Measurements from ENCODE around the gene MED8.

Gene MED8, protein sequence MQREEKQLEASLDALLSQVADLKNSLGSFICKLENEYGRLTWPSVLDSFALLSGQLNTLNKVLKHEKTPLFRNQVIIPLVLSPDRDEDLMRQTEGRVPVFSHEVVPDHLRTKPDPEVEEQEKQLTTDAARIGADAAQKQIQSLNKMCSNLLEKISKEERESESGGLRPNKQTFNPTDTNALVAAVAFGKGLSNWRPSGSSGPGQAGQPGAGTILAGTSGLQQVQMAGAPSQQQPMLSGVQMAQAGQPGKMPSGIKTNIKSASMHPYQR

DNA sequence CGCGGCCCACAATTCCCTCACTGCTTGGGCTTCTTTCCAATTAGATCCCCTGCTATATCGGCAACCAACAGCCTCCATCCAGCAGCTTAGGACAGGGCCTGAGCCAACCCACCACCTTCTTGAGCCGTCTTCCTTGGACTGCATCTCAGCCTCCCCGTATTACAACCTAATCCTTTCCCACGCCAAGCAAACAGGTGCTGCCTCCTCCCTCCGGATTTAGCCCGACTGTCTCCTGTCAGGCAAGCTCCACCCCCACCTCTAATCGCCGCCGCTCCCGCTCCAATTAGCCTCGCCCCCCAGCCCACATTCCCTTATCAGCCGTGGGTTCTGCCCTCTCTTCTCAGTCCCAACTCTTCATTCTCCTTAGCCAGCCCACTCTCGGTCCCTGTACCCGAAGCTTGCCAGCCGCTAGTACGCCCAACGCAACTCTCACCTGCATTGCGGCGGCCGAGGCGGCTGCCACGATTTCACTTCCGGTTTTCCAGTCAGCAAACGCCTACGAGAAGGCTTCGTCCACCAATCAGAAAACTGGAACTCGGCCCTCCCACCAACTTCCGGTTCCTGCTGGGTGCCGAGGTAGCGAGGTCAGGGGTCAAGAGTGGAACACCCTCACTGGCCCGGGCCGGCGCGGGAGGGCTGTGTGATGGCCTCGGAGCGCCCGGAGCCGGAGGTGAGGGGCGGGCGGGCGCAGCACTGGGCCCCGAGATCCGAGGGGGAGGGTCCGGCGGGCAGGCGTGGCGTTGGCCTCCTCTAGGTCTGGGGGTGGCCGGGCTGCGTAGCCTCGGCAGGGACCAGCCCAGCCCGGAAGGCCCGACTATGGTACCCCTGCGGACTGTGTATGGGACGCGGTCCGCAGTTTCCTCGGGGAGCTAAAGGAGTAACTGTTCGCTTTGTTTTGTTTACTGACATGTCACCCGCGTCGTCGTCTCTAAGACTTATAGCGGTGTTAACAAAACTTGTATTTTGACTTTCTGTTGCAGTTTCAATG lies at the start of gene MED8, which contains the start of gene SZT2:
TSS of gene MED8 (minus strand) at position 475 of the 988 bp plus-strand sequence. CDS start at position 439, 36 bp downstream.
TSS of gene SZT2 (plus strand) at position 574 of the 988 bp plus-strand sequence. CDS start at position 644, 70 bp downstream.
- DNase-seq, result peak; percentile 87

DNA sequence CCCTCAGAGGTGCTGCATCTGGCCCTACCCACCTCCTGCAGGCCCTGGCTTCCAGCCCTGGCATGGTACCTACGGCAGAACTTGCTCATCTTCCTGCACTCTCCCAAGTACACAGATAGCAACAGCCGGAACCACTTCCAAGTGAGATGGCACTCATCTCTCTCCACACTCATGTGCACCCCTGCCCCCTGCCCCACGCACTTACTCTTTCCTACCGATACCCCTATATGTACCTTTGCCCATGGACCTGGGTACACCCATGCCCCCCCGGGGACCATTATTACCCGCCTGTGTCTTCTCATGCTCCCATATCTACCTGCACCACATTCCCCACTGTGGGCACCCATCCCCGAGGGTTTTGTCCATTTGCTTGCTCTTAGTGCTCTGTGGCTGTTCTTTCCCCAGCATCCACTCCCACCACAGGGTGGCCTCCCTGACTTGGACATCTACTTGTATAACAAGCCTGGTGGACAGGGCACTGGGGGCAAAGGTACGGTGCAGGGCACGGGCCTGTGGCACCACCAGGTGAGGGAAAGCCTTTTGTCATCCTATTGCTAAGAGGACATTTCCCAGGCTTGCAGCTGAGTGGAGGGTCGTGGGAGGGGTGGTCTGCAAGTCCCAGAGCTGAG lies 49.5 kb upstream of the MED8 start:
- no peak for DNase-seq

DNA sequence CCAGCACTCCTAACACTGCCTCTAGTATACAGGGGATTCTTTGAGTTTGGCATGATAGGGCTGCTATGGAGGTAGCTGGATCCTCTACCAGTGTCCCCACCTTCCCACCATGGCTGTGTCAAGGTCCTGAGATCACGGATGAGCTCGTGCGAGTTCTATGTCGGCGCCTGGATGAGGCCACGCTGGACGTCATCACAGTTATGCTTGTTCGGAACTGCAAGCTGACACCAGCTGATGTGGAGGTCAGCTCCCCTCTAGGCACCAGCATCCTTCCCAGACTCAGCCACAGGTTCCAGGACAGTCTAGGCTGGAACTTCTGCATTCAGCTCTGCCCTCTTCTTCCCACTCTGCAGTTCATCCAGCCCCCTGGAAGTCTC lies 49.0 kb upstream of the MED8 start:
- DNase-seq, result no peak

DNA sequence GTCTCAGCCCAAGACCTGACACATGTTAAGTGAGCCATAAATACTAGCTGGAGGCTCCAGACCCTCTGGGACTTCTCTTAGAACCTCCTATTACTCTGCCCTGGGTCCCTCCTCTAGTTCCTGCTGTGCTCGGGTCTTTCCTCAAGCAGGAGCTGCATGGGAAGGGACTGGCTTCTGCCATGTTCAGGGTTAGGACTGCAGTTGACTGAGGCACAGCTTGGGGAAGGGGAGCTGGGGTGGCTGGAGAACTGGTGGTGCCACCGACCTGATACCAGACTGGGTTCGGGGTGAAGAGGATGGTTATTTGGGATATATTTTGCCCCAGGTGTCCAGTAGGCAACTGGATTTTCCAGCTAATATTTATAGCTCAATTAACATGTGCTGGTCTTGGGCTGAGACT lies 48.4 kb upstream of the MED8 start:
- no peak for DNase-seq

DNA sequence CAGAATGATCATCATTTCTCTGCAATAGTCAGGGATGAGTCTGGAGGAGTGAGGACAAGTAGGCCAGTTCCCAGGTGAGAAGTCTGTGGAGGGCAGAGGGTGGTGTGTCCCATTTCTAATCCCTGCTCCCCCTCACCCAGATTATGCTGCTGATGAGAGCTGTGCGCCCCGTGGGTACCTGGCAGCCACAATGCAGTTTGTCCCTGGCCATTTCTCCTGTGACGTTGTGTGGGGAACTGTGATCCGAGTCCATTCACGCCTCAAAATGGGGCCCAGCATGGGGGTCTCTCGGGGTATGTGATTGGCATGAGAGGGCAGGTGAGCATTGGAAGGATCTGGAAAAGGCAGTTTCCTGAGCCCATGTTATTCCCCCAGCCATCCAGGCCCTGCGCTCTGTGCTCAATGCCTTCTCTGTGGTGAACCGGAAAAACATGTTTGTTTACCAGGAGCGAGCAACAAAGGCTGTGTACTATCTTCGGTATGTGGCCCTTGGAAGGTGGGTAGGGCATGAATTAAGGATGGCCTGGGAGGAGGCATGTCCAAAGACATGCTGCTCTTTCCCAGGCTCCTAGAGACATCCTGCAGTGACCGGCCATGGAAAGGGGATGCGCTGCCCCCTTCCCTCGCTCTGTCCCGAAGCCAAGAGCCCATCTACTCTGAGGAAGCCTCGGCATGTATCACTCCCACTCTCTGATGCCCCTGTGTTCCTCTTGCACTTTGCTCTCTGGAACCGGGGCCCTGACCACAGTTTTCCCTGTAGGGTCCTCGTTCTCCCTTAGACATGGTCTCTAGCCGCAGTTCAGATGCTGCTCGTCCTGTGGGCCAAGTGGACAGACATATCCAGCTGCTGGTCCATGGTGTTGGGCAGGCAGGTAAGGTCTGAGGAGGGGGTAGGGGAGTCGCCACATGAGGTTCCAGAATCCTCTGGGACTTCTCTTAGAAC lies 47.7 kb upstream of the MED8 start:
- DNase-seq, result no peak

DNA sequence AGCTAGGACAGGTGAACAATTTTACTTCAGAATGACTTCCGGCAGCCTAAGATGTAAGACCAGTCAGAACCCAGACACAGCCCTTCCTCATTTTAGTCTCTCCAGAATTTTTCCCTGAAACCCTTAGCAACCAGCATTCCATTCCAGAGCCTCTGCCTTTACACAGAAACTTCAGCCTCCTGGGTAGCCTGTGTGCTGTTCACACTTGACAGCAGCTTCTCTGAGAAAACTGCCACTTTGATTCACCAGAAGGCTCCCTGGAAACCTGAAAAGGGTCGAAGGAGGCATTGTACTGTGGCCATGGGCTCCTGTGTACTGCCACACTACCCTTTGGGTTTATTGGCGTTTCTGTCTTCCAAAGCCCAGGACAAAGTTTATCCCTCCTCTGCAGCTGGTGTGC lies 46.8 kb upstream of the MED8 start:
- no peak for DNase-seq

DNA sequence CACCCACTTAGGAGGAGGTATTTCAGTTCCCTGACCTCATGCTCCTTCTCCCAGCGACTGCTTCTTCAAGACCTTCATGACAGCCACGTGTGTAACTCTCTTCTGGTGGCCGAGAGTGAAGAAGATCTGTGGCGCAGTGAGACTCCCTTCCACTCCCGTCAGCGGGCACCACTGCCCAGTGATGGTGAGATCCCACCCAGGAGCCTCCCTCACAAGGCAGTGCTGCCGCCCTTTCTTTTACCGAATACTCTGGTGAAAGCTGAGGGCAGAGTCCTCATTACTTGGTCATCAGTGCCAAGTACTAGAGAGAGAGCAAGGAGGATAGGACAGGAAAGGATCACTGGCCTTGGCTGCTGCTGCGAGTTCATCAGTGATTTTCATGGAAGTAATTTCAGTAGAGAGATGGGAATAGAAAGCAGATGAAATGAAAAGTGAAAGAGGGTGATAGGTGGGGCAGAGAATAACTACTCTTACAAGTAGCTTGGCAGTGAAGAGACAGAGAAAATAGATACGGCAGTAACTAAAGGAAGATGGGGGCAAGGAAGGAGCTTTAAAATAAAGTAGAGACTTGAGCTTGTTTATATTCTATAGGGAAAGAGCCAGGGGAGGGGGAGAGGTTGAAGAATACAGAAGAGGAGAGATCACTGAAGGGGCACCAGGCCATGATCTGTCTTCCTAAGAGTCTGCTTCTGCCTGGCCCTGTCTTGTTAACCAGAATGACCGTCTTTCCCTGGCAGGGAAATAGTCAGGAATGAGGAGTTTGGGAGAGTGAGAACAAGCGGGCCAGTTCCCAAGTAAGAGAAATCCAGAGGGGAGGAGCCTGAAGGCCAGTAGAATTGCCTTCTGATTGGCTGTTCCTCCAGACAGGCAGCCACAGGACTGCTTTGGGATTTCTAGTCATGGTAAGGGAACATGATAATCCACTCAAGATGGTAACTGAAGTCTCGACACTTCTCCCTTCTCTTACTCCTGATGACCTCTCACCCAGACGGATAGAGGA lies 45.8 kb upstream of the MED8 start:
- DNase-seq, result no peak

DNA sequence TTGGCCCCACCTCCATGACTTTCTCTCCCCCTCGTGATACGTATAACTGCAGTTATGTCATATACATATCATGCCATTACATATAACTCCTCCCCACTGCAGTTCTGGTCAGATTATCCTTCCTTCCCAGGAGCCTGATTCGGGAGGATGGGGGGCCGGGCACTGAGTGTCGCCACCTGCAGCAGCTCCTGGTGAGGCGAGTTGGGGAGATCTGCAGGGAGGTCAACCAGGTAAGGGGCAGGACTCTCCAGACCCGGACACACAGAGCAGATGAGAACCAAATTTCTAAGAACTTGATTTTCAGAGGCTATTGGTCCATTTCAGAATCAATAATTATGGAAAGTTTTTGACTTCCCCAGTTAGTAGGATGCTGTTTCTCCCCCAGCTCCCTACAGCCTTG lies 44.7 kb upstream of the MED8 start:
- no peak for DNase-seq

DNA sequence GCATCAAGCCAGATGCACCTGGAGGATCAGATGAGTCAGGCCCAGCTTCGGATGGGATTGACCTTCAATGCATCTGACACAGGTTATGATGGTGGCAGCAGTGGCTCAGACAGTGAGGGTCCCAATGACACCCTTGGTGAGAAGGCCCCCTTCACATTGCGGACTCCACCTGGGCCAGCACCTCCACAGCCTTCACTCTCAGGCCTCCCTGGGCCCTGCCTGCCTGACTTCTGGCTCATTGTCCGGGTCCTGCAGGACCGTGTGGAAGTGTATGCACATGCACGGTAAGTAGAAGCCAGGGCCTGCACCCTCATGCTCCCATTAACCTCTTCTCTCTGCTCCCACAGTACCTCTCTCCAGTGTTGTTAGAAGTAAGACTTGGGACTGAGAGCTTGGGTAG lies 43.3 kb upstream of the MED8 start:
- DNase-seq, result no peak

DNA sequence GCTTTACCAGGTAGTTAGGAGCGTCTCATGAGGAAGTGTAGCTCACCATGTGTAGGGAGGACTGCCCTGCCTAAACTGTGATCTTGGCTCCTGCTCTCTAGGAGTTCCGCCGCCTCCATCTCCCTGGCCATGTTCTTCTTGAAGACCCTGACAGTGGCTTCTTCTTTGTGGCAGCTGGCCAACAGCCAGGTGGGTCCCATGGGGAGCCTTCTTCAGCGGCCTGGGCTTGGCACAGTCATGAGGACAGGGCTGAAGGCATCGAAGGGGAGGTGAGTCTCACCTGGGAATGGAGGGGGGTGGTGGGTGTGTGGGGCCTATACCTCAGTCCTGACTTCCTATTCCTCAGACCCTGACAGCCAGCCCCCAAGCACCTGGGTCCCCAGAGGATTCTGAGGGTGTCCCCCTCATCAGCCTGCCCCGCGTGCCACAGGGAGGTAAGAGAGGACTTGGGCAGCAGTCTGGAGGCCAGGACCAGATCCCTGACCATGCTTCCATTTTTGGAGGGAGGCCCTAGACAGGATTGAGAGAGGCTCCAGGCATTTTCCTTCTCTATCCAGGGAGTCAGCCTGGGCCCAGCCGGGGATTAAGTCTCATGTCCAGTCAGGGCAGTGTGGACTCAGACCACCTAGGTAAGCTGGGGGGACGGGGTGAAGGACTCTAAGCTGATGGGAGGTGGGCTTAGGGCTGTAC lies 42.7 kb upstream of the MED8 start:
- DNase-seq, result no peak

DNA sequence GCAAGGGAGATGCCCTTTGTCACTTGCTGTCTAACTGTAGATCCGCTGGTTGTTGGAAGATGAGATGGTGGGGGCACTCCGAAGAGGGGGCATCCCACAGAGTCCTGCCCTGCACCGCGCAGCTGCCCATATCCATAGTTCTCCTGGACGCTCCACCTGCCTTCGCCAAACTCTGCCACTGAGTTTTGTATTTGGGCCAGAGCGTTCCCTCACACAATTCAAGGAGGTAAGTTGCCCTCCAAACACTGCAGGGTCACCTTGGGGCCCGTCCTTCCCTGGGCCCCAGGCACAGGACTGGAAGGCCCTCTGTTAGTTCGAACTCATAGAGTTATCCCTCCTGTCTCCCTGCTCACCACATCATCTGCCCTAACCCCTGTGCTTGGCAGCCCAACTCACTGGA lies 42.1 kb upstream of the MED8 start:
- DNase-seq, result no peak

DNA sequence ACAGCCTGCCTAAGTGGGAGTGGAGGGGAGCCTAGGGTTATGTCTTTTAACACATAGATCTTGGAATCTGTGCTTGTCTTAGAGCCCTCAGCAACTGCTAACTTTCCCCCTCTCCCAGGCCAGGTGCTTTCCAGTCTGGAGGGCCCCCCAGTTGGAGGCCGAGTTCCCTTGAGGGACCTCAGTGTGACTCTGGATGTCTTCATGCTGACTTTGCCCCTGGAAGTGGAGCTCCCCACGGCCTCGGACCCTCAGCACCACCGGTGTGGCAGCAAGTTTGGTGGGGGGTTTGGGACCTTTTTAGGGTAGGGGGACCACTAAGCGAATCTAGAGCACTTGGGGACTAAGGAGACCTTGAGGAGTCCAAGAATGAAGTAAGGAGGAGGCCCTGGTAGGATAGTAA lies 41.2 kb upstream of the MED8 start:
- DNase-seq, result no peak

DNA sequence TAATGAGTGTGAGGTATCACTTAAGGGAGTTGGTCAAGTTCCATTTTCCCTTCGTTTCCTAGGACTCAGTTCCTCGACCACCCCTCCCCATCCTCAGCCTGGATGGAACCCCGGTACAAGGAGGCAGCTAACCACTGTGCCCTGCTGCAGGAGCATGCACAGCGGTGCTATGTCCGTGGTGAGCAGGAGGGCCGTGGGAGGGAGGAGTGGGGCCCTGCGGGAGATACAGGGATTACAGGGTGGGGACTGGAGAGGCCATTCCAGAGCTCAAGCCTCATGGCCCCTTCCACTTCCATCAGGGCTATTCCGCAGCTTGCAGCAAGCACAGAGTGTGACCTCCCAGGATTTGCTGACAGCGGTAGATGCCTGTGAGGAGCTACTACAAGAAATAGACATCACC lies 38.3 kb upstream of the MED8 start:
- DNase-seq, result no peak

DNA sequence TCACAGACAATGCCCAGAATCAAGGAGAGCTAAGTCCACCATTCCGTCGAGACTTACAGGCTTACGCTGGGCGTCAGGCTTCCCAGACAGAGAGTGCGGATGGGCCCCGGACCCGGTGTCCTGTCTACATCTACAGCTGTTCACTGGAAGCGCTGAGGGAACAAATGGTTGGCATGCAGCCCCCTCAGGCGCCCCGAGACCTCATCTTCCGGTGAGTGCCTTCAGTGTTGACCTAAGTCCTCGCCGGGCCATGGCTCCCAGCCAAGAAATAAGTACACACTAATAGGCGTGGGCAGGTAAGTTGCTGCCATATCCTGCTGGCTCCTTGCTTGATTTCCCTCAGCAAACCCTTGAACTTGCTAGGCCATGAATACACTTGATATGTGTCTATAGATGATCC lies 37.9 kb upstream of the MED8 start:
- DNase-seq, result no peak

DNA sequence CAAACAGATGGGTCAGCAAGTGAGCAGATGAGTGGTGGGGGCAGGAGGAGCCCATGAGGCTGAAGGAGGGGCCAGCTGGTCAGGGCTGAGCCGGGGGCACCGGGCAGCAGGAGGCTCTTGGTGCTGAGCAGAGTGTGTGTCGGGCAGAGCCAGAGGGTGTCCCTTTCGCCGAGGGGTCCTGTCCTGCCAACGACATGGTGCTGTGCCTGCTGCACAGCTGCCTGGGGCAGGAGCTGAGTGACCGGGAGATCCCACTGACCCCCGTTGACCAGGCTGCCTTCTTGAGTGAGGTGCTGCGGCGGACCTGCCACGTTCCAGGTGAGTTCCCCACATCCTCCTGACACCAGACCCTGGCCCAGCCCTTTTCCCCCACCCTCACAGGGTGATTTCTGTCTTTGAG lies 36.6 kb upstream of the MED8 start:
- DNase-seq, result no peak

DNA sequence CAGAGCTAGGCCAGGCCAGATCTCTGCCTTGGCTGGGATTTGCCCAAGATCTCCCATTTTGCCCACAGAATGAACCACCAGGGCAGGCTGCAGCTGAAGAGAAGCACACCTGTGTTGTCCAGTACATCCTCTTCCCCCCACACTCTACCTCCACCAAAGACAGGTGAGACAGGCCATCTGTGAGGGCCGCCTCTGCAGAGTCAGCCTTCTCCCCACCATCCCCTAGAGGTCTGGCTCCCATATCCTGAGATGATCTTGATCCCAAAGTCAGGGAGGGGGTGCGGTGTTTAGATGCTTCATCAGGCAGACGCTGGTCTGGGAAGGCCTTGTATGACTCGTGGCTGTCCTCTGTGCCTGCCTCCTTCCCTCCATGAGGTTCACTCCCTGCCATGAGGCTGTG lies 35.4 kb upstream of the MED8 start:
- DNase-seq, result no peak

DNA sequence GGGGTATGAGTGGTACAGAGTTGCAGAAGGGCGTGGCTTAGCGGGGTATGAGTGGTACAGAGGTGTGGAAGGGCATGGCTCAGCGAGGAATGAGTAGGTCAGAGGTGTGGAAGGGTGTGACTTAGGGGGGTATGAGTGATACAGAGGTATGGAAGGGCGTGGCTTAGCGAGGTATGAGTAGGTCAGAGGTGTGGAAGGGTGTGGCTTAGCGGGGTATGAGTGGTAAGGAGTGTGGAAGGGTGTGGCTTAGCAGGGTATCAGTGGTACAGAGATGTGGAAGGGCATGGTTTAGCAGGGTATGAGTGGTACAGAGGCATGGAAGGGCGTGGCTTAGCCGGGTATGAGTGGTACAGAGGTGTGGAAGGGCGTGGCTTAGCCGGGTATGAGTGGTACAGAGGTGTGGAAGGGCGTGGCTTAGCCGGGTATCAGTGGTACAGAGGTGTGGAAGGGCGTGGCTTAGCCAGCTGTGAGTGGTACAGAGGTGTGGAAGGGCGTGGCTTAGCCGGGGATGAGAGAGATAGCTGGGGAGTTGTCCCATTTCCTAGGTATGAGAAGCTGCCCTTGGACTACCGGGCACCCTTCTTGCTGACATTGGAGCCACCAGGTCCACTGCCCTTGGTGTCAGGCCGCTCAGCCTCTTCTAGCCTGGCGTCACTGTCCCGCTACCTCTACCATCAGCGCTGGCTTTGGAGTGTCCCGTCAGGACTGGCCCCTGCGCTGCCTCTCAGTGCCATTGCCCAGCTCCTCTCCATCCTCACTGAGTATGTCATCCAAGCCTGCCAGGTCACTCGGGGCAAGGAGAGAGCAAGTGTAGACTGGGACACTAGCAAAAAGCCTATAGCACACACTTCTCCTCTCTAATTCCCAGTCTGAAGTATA lies 34.3 kb upstream of the MED8 start:
- DNase-seq, result no peak

DNA sequence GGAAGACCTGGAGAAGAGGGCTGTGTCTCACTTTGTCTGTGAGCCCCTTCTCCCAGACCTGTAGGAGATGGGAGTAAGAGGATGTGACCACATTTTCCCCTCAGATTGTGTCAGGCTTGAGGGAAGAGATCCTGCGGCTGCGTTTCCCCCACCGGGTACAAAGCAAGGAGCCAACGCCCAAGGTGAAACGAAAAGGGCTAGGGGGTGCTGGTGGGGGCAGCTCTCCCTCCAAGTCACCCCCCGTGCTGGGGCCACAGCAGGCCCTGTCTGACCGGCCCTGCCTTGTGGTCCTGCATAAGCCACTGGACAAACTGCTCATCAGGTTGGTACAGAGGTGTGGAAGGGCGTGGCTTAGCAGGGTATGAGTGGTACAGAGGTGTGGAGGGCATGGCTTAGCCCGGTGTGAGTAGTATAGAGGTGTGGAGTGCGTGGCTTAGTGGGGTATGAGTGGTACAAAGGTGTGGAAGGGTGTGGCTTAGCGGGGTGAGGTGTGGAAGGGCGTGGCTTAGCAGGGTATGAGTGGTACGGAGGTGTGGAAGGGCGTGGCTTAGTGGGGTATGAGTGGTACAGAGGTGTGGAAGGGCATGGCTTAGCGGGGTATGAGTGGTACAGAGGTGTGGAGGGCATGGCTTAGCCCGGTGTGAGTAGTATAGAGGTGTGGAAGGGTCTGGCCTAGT lies 33.5 kb upstream of the MED8 start:
- no peak for DNase-seq

All from NCI-H1694 treated with DMSO at 0.1 percent for 48 hours (cell line).